HG03108 (cell line): ENCODE measurements around the gene DCT.

ENCODE experiments used
- ATAC-seq: cut with Tn5 transposase; IDR thresholded peaks from one replicate; pipeline ENCODE4 v1.9.1; 2021; ENCODE audit warnings: moderate library complexity; ENCODE audit not compliant: unreplicated experiment

Gene DCT

DNA sequence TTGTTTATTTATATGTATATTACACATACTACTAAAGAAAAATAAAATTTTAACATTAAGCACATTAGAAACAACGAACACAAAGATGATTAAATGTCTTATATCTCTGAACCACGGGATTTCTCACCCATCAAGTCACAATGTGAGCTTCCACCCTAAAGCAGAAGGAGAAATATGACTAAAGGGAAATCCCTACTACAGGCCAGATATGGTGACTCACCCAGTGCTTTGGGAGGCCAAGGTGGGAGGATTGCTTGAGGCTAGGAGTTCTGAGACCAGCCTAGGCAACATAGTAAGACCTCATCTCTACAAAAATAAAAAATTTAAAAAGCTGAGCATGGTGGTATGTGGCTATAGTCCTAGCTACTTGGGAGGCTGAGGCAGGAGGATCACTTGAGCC is 24.6 kb downstream of the DCT start:
- no peak for ATAC-seq

DNA sequence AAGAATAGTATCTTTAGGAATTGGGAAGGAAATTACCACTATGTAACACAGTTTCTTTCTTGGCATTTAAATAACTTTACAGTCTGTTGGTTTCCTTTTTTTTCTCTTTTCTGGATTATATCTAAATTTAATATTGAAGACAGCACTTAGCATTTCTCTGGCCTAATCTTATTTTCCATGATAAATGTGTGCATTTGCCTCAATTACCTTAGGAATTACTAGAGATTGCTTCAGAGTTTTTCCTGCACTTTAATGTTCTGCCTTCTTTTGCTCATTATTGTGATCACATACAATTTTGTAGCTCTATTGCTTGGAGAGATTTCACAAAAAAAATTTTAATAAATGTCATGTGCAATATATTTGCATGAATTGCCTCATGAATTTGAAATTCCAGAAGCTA is 25.1 kb downstream of the DCT start:
- no peak for ATAC-seq

DNA sequence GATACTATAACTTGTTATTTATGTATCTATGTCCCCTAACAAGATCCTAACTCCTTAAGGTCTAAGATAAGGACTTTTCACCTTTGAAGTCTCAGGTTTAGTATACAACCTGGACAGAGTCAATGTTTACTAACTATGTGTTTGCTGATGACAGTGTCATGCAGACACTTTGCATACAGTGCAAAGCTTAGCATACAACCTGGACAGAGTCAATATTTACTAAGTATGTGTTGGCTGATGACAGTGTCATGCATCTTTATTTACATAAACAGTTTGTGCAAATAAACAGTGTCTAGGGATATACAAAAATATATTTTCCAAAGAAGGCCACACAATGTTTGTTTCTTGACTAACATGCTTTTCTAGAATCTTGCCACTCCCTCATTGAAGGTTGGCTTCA is 34.7 kb downstream of the DCT start:
- ATAC-seq = no peak

DNA sequence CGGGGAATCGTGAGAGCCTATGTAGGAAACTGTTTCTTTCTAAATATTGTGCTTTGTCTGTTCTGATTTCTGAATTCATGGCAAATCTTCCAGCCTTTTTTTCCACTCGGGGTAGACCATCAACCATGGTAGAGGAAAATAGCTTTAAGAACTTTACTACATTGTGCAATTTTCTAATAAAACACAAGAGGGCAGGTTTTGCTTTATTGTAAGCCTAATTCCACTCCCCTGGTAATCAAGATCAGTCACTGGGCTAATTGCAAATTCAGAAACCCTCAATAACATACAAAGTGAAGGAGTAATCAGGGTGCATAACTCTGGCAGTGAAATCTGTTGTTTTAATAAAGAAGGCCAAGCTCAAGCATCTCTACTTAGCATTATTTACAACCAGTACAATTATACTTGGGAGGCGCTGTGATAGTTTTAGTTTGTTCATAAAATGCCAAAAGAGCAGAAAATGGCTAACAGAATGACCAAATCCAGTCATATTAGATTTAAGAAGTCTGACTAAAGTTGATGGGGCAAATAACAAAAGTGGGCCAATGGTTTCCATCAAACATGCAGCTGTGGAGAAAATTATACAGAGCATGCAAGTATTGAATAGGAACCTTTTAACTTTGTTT is 43.8 kb downstream of the DCT start:
- ATAC-seq = no peak

DNA sequence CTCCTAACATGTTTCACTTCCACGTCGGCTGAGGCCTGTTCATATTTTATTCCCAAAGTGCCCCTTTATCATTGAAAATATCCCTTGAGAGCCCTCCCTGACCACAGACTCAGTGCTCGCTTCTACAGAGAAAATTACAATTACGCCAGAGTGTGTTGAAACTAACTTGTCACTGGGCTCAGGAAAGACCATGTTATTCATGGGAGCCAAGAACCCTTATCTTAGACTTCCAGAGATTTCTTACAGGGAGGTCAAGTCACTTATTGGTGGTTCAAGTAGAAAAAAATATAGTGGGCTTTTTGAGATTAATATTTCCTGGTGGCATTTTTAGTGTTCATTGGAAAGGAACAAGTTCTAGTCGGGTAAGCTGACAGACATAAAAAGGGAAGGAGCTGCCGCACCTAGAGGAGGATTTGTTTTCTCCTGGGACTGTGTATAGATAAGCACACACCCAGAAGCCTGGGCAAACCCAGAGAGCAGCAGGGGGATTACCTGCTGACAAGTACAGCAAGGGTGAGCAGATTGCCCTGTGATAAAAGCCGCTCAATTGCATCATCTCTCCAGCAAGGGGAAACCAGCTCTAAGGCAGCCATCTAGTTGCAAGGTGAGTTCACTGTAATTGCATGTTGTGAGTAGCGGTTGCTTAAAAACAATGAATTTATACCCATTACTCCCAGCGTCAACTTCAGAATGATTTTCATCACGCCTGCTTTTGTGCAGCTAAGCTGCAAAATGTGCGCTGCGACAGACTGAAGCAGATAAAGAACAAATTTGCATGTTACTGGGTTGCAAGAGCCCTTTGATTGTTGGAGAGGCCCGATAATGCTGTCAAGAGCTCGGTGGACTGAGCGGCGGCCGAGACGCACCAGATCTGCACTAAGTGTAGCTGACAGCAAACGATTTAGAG is 46.2 kb downstream of the DCT start:
- ATAC-seq = peak; percentile 52

DNA sequence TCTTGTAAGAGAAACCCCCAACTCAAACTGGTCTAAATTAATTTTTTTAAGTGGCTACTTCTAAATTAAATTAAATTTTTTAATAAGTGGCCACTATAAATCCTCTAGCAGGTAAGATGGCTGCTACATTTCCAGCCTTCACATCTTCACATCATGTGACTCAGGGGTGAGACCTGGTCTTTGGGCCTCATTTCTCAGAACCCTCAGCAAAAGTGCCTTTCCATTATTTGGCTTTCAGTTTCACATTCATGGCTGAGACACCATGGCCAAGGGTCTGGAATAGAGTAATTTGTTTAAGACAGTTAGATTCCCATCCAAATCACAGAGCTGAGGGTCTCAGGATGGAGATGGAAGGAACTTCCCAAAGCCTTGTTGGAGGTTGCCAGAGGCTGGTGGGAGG is 47.5 kb downstream of the DCT start:
- ATAC-seq = no peak

DNA sequence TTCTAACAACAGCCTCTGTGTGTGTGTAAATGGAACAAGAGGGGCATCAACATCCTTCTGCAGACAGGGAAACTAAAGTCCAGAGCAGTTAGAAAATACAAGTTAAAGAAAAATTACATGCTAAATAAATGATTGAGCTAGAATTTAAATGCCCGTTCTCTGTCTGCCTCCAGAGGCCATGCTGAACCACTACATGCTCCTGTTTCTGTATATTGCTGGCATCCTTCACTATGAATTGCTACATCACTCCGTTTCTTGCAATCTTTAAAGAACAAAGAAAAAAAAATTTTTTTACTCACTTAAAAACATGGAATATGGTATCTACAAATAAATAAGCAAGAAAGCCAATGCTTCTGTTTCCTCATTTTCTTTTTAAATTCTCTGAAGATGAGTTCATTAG is 47.9 kb downstream of the DCT start:
- no peak for ATAC-seq

DNA sequence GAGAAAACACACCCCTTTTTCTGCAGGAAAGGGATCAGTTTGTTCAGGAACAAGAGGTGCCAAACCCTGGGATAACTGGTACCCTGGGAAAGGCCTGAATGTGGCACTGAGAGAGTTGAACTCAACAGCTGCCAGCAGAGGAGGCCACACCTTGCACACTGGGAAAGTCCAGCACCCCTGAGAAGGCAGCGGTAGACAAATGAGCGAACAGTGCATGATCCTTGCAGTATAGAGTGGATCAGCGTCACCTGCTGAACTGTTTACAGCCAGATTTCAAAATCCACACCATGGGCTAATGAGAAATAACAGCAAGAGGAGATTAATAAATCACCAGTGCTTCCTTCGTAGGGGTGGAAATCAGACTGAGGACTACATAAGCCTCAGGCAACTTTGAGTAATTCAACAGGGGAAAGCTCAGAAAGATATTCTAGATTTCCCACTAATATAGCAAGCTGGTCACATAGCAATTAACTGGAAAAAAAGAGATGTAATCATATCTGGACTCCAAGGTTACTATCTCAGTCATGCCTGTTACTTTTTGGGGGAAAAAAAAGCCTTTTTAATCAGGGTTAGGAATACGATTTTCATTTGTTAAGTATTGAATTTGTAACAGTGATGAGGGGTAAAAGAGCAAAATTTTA is 52.0 kb downstream of the DCT start:
- ATAC-seq = no peak

DNA sequence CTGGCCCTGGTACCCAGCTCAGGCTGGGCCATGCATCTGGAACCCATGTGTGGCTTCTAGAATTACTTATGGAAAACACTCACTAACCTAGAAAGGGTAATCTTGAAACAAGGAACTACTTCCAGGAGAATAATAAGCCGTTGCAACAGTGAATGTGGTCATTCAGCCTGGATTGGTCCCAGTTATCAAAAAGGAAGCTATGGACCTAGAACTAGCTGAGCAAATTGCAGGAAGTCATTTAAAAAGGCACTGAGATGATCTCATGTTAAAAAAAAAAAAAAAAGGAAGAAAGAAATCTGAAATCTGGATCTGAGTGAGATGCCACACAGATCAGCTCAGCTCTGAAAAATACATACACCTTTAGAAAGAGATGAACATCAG is 59.6 kb downstream of the DCT start:
- no peak for ATAC-seq

DNA sequence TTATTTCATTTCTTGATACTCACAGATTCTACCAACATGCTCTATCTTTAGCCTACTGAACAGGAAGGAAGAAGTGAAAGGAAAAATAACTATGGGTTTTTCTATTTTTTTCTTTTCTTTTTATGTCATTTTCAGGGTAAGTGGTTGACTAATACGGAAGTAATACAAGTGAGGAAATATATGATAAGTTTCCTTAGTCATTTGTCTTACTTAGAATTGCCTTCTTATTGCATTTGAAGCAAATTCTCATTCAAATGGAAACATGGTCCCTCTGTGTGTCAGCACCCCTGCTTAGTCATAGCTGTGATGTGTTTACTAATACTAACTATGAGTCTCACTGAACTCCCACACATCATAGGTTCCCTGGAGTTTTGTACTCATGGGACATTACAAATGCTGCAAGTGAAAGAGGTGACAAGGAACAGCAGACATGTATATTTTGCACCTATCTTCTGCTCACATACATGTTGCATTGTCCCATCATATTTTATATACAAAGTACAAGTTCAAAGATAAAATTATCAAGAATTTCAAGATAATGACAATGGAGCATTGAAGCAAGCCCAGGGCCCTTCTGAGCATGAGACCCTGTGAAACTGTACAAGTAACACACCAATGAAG is 60.1 kb downstream of the DCT start:
- no peak for ATAC-seq

DNA sequence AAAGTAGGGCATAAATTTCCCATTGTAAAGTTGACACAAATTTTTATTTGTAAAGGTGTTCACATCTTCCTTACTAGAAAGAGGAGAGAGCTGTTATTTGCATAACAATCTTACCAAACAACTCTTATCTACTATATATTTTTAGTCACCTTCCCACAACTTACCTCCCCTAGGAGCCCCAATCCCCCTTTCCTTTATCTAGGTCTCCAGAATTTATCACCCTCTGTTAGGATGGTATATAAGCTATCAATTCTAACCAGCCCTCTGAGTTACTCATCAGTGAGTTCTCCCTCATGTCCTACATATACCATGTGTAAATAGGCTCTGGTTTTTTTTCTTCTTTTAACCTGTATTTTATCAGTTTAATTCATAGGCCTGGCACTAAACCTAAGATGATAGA is 62.2 kb downstream of the DCT start:
- ATAC-seq = no peak

DNA sequence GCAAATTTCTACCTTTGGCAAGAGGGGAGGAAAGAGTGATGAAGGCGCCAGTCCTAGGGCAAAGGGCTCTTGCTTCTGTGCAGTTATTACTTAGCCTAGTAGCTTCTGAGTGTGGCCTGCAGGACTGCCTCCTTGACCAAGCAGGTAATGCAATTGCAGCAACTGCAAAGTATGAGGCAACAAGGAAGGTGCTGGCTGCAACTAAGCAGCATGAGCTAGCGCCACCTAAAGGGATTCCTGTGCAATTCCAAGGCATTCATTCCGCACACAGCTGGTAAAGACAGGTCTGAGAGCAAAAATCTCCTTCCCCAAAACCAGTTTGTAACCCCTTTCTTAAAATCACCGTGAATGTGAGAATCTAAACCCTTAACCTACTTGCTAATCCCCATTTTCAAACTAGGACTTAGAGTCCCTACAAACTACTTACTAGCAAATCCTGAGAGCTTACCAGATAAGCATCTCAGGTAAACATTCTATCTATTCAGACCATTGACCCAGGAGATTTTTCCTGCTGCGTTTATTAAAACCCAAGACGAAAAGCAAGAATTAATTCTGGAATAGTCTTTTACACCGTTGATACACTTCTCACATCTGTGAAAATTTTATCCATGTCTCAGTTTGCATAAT is 62.9 kb downstream of the DCT start:
- ATAC-seq = no peak

DNA sequence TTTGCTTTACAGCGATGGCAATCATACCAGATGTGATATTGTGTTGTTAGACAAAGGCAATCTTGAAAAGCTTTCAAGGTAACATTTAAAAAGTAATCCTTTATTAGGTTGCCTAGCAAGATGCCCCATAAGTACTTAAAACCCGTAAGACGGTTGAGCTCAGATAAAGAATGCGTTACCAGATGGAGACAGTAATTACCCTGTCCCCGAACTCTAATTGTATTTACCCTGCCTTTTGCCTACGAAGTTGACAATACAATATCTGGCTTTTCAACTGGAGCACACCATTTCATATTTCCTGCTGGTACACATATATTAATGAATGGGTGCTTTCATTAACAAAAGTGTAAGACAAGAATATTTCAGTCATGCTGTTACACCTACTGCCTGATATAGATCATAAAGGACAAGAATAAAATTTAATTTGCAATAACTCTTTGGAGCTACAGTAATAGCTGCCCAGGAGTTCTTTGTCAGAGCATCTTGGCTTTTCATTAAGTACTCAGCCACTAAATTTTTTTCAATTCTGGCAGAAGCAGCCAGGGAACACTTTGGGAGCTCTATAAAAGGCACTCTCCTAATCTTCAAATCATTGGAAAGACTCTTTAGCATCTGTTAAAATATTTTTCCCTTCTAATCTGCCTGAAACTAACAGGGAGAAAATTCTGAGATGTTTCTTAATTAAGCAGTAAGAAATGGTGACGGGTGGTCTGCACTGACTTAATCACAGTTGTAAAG is 63.8 kb downstream of the DCT start:
- no peak for ATAC-seq

DNA sequence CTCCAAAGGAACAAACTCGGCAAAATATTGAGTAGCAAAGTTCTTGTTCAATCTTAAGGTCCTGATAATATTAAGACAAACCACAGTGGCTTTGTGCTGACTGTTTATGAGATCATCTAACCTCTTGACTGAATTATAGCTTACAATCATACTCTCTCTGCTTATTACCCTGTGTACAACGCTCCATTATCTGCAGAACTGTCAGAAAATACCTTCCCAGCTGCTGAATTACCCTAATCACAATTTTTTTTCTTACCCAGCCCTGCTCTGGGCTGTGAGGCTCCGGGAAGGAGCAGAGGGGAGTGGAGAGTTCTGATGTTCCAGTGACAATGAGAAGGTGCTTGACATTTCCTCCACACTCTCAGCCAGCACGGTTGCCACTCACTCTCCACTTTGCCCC is 64.8 kb downstream of the DCT start:
- ATAC-seq = no peak

DNA sequence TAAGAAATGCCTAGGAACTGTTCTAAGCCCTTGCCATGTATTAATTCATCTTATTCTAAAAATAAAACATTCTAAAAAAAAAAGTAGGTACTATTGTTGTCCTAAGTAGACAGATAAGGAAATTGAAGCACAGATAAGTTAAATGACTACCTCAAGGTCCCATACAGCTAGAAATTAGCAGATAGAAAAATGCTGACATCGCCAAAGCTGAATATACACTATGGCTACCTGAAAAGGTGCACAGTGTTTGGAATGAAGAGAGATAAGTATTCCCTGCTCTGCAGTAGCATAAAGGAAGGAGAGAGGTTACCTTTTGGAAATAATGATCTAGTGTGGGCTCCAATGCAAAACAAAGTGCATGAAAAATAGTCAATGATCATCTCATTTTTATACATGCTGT is 65.3 kb downstream of the DCT start:
- ATAC-seq = no peak

DNA sequence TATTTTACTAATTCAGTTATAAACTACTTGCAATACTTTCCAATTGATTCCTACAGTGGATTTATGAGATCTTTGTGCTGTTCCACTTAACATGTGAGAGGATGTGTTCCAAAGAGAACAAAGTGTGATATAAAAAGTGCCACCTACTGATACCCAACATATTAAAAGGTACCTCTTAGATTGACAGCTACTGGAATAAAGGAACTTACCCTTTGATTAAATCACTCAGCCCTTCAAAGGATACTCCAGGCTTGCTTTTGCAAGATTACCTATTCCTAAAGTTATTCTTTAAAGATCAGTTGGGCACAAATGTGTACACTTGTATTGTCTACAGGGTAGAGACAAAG is 65.9 kb downstream of the DCT start:
- no peak for ATAC-seq

DNA sequence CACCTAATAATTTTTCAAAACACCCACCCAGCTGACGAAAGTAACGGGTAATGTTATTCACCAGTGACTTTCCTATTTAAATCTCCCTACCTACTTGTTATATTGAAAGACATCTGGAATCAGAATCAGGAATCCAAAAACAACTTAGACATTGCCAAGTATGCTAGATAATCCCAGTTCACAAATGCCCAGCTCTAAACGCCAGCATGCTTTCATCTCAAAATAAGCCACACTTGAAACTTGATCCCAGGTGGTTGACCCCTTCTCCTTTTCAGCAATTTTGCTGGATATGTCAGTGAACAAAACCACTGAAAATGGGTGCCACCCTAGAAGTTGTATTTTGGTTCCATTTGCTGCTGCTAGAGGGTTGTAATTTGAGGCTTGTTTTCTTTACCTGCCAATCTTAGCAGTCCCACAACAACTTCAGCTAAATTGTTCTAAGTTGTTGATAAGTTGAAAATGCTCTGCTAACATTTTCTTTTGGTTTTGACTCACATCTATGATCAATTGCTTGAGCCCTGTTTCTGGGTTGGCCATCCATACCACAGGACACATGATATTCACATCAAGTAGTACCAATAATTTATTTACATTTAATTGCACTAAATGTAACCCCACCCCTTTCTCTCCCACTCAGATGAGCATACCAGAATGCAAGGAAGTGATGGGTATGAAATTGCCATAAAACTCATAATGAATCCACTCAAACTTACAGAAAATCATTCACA is 66.4 kb downstream of the DCT start:
- no peak for ATAC-seq

DNA sequence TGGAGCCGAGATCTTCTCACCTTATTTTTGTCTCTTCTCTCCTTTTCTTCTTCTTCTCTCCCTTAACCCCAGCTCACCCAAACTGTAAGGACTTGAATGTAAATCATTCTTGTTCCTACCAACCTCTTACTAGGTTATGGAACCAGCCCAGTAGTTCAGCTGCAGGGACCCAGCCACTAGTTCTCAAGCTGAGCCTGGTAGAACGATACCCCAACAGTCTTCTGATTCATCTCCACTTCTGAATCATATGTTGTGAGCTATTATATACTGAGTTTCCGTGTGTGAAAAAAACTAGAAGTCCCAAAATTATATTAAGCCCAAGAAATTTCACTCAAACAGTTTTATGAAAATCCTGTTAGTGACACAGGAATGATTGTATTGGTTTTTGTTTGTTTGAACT is 67.7 kb downstream of the DCT start:
- ATAC-seq = no peak

DNA sequence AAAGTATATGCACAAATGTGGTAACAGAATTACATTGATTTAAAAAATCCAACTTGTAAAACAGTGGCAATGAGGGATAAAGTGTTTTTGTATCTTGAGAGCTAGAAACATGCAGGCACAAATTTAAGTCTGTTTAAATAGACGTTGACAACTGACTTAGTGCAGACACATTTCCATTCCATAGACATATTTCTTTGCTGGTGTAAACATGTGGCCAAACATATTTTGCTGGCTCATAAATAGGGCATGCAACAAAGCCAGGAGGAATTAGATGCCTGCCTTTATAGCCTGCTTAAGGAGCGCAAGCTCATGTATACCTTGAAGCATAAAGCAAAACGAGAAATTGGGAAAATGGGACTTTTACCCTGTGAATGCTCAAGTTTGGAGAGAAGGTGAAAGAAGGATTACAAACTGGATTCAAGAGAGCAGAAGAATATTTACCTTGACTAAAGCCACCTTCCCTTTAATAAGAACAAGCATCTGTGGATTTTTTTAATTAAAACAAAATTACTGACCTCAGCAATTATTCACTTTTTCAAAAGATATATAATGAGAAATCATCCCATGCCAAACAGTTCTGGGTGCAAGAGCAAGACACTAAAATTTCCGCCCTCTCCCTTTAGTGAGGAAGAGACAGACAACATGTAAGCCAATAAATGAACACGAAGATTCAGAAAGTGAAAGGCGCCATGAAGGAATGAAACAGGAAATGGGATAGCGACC is 71.0 kb downstream of the DCT start:
- no peak for ATAC-seq
